Cardiac septum (tissue), 1 donor: ENCODE data around the gene SEMA3D. TPM values are rescaled to one million over a fixed set of nuclear protein-coding genes. Genes with fewer than 3 reads are reported as not detected.

Experiments
- DNase-seq: peaks from one replicate; pipeline ENCODE4 v3.0.0-alpha.2; 2020; ENCODE audit warnings: low spot score
- intact Hi-C: fragments of 100-400 bp; cut with DNase I; formaldehyde crosslinking; loops from one replicate; pipeline ENCODE4 v1.14.0; 2022
- total RNA-seq: library from RNA; stranded (reverse); fragmentation: NEBNext Ultra II Directional; extraction: Animal tissue kit (Norgen Biotek cat#: 25700); gene quantifications from one replicate; pipeline ENCODE4 v1.2.1, GENCODE V29; 2021
- donor health status: DM: no; HTN: no; CAD: no.

SEMA3D gene
- total RNA-seq, 1 donor from 2014 or later, result 1.9 TPM

DNA sequence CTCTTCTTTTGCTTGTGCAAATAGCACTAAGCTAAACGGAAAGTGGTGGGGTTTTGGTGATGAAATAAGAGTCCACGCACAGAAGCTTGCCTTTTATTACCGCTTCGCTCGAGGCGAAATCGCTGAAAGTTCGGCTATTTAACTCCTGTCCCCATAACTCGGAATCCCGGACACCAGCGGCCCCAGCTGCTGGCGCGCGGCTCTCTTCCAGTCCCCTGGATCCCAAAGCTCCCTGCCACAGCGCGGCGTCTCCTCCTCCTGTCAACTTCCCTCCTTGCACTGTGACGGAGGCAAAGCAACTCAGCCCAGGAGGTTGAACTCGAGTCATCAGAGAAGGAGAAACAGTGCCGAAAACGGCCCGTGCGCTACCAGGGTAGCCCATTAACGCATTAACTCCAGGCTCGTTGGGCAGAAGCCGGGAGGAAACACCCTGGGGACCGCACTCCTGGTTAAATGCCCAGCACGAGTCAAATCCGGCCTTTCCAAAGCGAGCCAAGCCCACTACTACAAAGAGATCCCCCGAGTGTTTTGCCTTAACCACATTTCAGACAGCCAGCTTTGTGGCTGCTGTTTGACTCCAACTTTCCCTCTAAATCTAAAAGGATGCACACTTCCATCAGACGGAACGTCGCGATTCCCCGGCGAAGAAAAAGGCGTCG, 1.3 kb downstream of the SEMA3D start:
- intact Hi-C loops, result loop anchor here (5.0 kb wide), 1 partner anchor 143 kb away; no protein-coding TSS in a partner anchor

GRCh38 chr7:85184599-85185423, 2.0 kb downstream of the SEMA3D start:
- no peak for DNase-seq
- intact Hi-C loops, result loop anchor here (5.0 kb wide), 1 partner anchor 143 kb away; no protein-coding TSS in a partner anchor

More for the DNA sequence above, 1.3 kb downstream of the SEMA3D start:
- DNase-seq, result peak; percentile 75

DNA sequence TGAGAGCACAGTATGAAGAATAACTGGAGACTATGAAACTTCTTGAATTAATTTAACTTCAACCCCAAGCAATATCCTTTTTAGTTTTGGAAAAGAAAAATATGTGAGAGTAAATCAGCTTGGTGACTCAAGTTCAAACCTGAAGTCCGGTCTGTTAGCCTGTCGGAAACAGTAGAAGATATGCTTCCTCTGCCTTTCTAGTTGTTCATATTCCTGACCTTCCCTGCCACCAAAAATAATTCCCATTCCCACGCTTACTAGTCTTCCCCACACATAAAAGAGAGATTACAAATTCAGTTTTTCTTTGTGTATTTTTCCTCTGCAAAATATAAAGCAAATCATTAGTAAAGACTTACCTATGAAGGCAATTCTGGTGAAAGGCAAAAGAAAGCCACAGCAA, 3.6 kb downstream of the SEMA3D start:
- no peak for DNase-seq
- intact Hi-C loops, result no loop called here

- intact Hi-C loops, result no loop called here
These were observed 8.1 kb downstream of the SEMA3D start for GRCh38 chr7:85178531-85179298.

GRCh38 chr7:85177316-85177715, 9.5 kb downstream of the SEMA3D start:
- DNase-seq, result no peak
- intact Hi-C loops, result no loop called here

More at GRCh38 chr7:85178531-85179298, 8.1 kb downstream of the SEMA3D start:
- DNase-seq, result no peak

- intact Hi-C loops, result no loop called here
- DNase-seq, result no peak
These were observed 10.7 kb downstream of the SEMA3D start for GRCh38 chr7:85176197-85176596.

DNA sequence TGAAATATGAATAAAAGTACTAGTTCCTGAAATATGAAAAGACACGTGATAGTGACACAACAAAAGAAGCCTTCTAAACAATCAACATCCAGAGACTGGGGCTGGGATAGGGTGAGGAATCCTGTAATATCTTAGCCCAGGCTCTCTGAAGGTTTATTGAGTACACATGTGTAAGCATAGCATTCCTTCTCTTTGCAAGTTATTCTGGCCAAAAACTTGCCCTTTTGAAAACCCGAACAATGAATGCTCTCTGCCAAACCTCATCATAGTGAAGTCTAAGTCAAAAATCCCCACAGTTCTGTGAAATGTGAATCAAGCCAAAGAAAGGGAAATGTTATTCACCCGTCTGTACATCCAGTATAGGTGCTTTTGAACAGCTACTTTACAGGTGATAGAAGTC, 11.6 kb downstream of the SEMA3D start:
- no peak for DNase-seq
- intact Hi-C loops, result no loop called here

DNA sequence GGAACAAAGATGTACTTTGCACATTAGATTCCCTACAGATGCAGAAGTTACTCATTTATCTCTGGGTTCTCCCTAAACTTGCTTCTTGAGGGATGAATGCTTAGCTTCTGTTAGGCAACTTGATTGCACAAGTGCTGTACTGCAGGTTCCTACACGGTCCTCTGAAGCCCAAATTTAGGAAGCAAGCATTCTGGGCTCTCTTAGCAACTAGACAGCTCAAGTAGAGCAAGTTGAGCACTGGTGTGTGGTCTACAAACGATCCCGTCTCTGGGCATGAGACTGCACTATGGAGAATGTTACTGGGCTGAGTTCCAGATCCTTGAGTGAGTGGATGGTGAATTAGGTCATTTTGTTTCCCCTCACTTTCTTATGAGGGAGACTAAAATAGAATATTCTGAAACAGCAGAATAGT, 14.3 kb downstream of the SEMA3D start:
- no peak for DNase-seq
- intact Hi-C loops, result no loop called here

GRCh38 chr7:85167636-85168035, 19.2 kb downstream of the SEMA3D start:
- DNase-seq, result no peak
- intact Hi-C loops, result no loop called here

GRCh38 chr7:85165263-85165662, 21.6 kb downstream of the SEMA3D start:
- no peak for DNase-seq
- intact Hi-C loops, result no loop called here

DNA sequence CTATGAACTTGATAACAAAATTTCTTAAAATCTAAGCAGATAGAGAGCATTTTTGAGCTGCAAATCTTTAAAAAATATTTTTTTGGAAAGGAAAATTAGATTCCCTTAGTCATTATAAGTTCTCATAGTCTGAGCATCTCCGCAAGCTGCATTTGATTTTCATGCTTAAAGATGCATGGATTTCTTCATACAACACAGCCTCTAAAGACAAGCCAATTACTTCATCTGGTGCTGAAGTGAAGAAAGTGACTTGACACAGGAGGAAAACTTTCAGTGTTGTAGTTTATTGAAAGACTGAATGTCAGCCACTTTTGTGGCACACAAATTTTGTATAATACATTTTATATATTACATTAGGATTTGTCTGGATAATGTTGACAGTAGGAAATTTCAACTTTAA, 22.5 kb downstream of the SEMA3D start:
- DNase-seq, result no peak
- intact Hi-C loops, result no loop called here

DNA sequence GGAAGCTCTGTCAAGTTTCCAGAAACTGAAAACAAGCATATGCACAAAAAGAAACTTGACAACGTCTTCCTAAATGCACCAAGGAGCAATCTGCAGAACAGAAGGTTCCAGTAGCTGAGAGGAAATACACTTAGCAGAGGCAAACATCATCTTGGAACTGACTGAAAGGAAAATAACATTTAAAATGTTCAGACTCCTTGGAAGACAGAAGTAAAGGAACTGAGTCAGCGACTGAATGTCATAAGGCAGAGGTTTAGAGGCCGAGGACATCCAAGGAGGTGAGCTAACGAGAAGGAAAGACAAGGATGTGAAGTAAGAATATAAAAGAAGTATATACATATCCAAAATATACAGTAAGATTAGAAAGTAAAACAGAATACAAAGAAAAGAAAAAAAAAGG, 24.1 kb downstream of the SEMA3D start:
- intact Hi-C loops, result no loop called here
- no peak for DNase-seq

DNA sequence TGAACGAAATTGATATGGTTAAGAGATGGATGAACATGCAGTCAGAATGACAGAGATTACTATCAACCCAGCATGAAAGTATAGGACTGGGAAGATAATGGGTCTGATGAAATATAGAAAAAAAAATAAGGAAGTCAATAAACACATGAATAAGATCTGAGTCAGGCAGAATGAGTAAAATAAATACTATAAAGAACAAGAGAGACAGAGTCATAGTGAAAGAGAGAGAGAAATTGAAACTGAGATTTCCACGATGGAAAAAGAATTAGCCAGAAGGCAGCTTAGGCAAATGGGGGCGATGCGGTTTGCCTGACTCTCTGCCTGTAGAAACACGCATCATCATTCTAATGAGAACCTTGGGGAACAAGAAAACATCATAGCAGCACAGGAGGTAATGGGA, 26.6 kb downstream of the SEMA3D start:
- DNase-seq, result no peak
- intact Hi-C loops, result no loop called here

DNA sequence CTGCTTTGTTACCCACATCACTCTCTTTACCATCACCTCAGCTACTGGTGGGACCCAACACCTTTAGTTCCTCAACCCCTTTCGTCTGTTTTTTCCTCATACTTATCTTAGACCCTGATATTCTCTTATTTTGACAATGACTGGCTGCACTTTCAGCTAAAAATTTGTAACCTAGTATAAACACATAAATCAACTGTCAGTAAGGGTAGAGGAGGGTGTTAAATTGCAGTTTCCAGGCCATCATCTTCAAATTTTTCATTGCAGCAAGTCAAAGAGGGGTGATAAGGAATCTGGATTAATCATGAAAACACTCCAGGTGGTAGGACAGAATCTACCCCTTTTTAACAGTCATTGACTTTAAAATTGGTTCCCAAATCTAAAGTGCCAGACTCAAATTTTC, 27.9 kb downstream of the SEMA3D start:
- intact Hi-C loops, result no loop called here
- no peak for DNase-seq

GRCh38 chr7:85156661-85157208, 30.1 kb downstream of the SEMA3D start:
- DNase-seq, result no peak
- intact Hi-C loops, result no loop called here

GRCh38 chr7:85154282-85154937, 32.4 kb downstream of the SEMA3D start:
- intact Hi-C loops, result no loop called here

DNA sequence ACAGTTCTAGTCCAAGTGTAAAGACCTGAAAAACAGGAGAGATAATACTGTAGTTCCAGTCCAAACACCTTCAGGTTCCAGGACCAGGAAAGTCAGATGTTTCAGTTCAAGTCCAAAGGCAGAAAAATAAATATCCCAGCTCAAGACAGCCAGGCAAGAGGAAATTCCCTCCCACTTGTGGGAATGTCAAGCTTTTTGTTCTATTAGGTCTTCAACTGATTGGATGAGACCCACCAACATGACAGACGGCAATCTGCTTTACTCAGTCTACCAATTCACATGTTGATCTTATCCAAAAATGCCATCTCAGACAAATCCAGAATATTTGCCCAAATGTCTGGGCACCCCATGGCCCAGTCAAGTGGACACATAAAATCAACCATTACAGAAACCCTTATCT, 33.1 kb downstream of the SEMA3D start:
- no peak for DNase-seq
- intact Hi-C loops, result no loop called here

More at GRCh38 chr7:85154282-85154937, 32.4 kb downstream of the SEMA3D start:
- no peak for DNase-seq

- no peak for DNase-seq
- intact Hi-C loops, result no loop called here
These were observed 36.2 kb downstream of the SEMA3D start for GRCh38 chr7:85150624-85151023.

GRCh38 chr7:85144771-85145170, 42.1 kb downstream of the SEMA3D start:
- intact Hi-C loops, result no loop called here
- no peak for DNase-seq
